ENCODE measurements around the gene SERPINB1. TPM values are rescaled to one million over a fixed set of nuclear protein-coding genes. Genes with fewer than 3 reads are reported as not detected.

Gene SERPINB1
- total and polyA plus RNA-seq, 2 donors (not counting 3 experiments of a cell fraction or from before 2014, with no cell fraction given), result 6.7 to 24.0 TPM

- H3K27ac ChIP-seq (ENCODE audit: insufficient read depth, low read depth, low read length), result no peak overlapping the region
- H3K9ac ChIP-seq (replicated peaks; ENCODE audit: extremely low read depth, insufficient read depth, low read length), result no peak overlapping the region
- H3K9me1 ChIP-seq (replicated peaks; ENCODE audit: control insufficient read depth, extremely low read depth, insufficient read depth, low read length), result no peaks in the 10 kb centered on the region
- H3K4me2 ChIP-seq (ENCODE audit: insufficient read depth, low read length), result no peak overlapping the region
- H3K79me2 ChIP-seq (ENCODE audit: control insufficient read depth, insufficient read depth, low read length), result no peaks in the 10 kb centered on the region
- no peaks in the 10 kb centered on the region for H3K36me3 ChIP-seq (ENCODE audit: control insufficient read depth in 2 of 2, extremely low read depth in 1 of 2, insufficient read depth in 2 of 2, low read length in 2 of 2)
- dilution Hi-C loops (cut with MboI; ENCODE audit: extremely low pct_ligation_motif_present, low sequenced_read_pairs) (no loop called here), intact Hi-C loops (cut with micrococcal nuclease) (no loop called here)
- no peaks in the 10 kb centered on the region for H3K9me3 ChIP-seq (replicated peaks; ENCODE audit: control insufficient read depth, insufficient read depth, low read length)
- H3K4me3 ChIP-seq (replicated peaks in 1 of 3; ENCODE audit: insufficient read depth in 1 of 3, low read depth in 1 of 3, low read length in 3 of 3), result no peak overlapping the region
- ChIA-PET CTCF (no interaction called here), POLR2A (no interaction called here)
- H3K27me3 ChIP-seq (ENCODE audit: control insufficient read depth in 2 of 2, insufficient read depth in 2 of 2, low read length in 2 of 2), result no peaks in the 10 kb centered on the region
- FAIRE-seq (no peak), DNase-seq (ENCODE audit: low read depth, low spot score) (no peak)
- H4K20me1 ChIP-seq (replicated peaks; ENCODE audit: control insufficient read depth, extremely low read depth, insufficient read depth, low read length), result no peaks in the 10 kb centered on the region
- H3K4me1 ChIP-seq (ENCODE audit: control insufficient read depth, extremely low read depth, insufficient read depth, low read length), result peaks cover 38% of the 10 kb centered on the region
- BruUV-seq (replicated peaks), result no TSS peak
- H2AFZ ChIP-seq (ENCODE audit: low read depth, low read length), result no peak overlapping the region
- TF ChIP-seq MYC (IDR thresholded peaks at IDR 0.05; ENCODE audit: low read depth, low read length), result no peak
- TF ChIP-seq FOS (IDR thresholded peaks at IDR 0.05; ENCODE audit: borderline replicate concordance, insufficient read depth, low read length), result no peak
- no peak for TF ChIP-seq JUN (IDR thresholded peaks at IDR 0.05; ENCODE audit: borderline replicate concordance, insufficient read depth, insufficient read length, low read depth)
- no peak for TF ChIP-seq GATA2 (IDR thresholded peaks at IDR 0.05; ENCODE audit: insufficient read depth, insufficient read length, low read depth, low read length)
- TF ChIP-seq CTCF (IDR thresholded peaks at IDR 0.05; ENCODE audit: extremely low read depth in 1 of 2, insufficient read depth in 1 of 2, low read depth in 1 of 2, low read length in 2 of 2), result no peak
- no peak for TF ChIP-seq EZH2 (IDR thresholded peaks at IDR 0.05; ENCODE audit: borderline replicate concordance, low read depth, low read length, severe bottlenecking)
- TF ChIP-seq POLR2A (IDR thresholded peaks at IDR 0.05; ENCODE audit: low read depth, low read length), result no peak
- no peak for TF ChIP-seq POLR2AphosphoS5 (IDR thresholded peaks at IDR 0.05; ENCODE audit: insufficient read depth, low read depth, low read length)
- TF ChIP-seq MAX (IDR thresholded peaks at IDR 0.05; ENCODE audit: insufficient read depth, insufficient read length), result no peak
These were observed 36.6 kb downstream of the SERPINB1 start for GRCh38 chr6:2805031-2805430.

Data from endothelial cell of umbilical vein (primary cell).